Measurements from ENCODE around the gene TAF6.

The TAF6 gene

DNA sequence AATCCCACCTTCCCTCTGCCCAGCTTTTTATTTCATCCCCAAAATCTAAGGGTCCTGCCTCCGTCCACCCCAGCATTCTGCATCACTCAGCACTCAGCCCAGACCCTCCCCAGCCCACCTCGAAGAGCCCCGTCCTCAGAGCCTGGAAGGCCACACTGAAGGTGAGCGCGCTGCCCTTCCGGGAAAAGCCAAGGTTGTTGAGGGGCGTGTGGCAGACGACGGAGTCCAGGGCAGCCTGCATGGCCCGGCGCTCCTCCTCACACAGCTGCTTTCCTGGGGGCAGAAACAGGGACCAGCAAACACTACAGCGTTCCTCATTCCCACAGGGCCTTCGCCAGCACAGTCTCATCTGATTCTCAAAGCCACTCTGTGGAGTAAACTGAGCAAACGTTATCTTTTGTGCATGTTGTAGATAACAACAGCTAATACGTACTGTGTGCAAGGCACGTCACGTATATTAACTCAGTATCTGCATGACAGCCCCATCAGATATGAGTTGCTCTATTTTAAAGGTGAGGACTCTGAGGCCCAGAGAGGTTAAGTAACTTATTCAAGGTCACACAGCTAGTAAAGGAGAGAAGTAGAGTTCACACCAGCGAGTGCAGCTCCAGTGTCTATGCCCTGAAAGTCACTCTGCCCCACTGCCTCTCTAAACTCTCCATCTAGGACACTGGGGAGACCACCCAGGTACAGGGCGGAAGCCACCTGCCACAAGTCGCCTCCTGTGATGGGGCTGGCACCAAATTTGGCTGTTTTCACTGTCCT lies 36.6 kb upstream of the TAF6 start:
- TF ChIP-seq, protein P1, sequence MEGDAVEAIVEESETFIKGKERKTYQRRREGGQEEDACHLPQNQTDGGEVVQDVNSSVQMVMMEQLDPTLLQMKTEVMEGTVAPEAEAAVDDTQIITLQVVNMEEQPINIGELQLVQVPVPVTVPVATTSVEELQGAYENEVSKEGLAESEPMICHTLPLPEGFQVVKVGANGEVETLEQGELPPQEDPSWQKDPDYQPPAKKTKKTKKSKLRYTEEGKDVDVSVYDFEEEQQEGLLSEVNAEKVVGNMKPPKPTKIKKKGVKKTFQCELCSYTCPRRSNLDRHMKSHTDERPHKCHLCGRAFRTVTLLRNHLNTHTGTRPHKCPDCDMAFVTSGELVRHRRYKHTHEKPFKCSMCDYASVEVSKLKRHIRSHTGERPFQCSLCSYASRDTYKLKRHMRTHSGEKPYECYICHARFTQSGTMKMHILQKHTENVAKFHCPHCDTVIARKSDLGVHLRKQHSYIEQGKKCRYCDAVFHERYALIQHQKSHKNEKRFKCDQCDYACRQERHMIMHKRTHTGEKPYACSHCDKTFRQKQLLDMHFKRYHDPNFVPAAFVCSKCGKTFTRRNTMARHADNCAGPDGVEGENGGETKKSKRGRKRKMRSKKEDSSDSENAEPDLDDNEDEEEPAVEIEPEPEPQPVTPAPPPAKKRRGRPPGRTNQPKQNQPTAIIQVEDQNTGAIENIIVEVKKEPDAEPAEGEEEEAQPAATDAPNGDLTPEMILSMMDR (conservative IDR thresholded peaks at IDR 0.05; ENCODE audit: low read length) = no peak
- DNase-seq (ENCODE audit: low read depth) = no peak

DNA sequence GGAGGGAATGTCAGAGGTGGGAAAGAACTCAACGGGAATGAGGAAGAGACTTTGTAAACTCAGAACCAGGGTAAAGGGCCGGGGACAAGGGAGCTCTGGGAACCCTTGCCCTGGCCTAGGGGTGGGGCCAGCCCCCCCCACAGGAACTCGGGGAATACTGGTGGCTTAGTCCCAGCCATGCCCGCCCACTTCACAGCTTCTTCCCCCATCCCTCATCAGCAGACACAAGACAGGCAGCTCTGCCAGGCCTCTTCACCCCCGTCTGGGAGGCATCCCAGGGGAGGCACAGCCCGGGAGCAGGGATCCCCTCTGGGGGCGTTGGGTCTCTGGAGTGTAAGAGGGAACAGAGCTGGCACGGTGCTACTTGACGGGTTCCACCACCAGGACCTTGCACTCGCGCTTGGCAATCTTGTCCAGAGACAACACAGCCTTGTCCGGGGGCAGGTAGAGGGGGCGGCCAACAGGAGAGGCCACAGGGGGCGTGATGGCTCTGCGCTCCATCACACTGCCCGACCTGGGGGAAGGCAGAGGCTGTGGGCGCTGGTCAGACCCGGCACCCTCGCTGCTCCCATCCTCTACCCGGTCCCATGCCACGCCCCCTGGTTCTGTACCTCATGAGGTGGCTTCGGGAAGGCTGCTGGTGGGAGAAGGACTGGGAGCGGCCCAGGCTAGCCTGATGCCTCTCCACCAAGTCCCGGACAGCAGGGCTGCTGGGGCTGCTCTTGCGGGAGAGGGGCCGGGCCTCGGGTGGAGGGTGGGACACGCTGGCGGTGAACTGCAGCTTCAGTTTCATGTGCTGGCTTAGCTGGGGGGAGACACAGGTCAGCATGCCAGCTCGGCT lies 35.7 kb upstream of the TAF6 start:
- no peak overlapping the region for H3K4me3 ChIP-seq (ENCODE audit: low read length)
- no peak for DNase-seq (ENCODE audit: low read depth)
- TF ChIP-seq, protein P1 (conservative IDR thresholded peaks at IDR 0.05; ENCODE audit: low read length) = no peak

More for the DNA sequence above, 36.6 kb upstream of the TAF6 start:
- no peak overlapping the region for H3K4me3 ChIP-seq (ENCODE audit: low read length)

DNA sequence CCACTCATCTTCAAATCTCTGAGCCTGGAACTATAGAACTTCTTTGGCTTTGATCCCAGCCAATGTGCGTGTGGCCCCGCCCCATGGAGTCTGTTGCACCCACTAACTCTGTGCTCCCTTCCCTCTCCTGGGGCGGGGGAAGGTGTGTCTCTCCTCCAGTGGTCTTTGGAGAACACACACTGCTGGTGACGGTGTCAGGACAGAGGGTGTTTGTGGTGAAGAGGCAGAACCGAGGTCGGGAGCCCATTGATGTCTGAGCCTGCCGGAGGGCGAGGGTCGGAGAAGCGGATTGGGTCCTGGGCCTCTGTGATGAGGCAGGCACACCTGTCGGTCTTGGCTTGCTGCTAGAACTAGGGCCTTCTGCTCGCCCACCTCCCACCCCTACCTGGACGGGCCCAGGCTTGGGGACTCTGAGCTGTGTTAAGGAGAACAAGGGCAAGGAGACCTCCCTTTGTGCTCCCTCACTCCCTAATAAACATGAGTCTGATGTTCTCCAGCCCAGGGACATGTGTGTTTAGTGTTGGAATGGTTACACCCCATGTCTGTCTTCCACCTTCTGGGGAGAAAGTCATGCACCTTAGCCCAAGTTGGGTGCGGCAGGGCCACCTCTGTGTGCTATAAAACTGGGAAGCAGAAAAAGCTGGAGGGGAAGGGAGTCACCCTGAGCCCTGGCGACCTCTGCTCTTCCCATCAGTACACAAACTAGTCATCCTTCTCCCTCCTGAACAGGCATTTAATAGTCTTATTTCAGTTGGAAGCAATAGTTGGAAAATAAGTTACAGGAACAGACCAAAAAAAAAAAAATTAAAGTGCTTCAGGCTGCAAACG lies 34.8 kb upstream of the TAF6 start:
- TF ChIP-seq, protein P1 (conservative IDR thresholded peaks at IDR 0.05; ENCODE audit: low read length) = no peak
- no peak for DNase-seq (ENCODE audit: low read depth)
- no peak overlapping the region for H3K4me3 ChIP-seq (ENCODE audit: low read length)

DNA sequence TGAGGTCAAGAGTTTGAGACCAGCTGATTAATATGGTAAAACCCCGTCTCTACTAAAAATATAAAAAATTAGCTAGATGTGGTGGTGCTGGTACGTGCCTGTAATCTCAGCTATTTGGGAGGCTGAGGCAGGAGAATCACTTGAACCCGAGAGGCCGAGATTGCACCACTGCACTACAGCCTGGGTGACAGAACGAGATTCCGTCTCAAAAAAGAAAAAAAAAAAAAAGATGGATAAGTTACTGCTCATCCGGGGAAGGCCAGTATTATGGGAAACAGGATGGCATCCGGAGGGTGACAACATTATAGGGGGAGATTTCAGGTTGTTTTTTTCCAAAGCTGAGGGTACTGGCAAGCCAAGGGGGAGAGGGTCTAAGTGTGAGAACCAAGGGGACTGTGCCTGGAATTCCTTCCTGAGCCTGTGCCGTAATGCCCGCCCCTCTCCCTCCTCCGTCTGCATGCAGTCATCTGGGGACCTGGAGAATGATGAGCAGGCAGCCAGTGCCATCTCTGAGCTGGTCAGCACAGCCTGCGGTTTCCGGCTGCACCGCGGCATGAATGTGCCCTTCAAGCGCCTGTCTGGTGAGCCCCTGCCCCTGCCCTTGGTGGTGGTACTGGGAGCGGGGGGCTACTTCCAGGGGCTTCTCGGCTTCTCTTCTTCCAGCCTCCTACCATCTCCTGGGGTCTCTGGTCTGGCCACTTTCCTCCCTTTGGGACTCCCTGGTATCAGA lies 33.9 kb upstream of the TAF6 start:
- DNase-seq (ENCODE audit: low read depth) = no peak
- H3K4me3 ChIP-seq (ENCODE audit: low read length) = no peak overlapping the region
- TF ChIP-seq, protein P1 (conservative IDR thresholded peaks at IDR 0.05; ENCODE audit: low read length) = no peak

DNA sequence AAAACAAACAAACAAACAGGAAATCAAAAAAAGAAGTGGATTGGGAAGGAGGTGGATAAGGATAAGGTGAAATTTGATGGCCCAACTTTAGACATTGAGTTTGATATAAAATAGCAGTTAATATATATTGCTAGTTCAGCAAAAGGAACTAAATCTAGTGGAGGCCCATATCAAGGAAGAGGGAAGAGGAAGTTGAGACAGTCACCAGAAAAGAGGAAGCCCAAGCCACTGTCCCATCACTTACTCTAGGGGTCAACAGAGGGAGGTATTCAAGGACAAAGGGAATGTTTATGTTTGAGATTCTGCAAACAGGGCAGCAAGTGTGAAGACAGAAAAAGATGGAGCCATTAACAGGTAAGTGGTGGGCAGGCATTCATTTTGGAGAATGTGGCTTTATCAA lies 33.2 kb upstream of the TAF6 start:
- no peak overlapping the region for H3K4me3 ChIP-seq (ENCODE audit: low read length)
- DNase-seq (ENCODE audit: low read depth) = no peak
- TF ChIP-seq, protein P1 (conservative IDR thresholded peaks at IDR 0.05; ENCODE audit: low read length) = no peak

DNA sequence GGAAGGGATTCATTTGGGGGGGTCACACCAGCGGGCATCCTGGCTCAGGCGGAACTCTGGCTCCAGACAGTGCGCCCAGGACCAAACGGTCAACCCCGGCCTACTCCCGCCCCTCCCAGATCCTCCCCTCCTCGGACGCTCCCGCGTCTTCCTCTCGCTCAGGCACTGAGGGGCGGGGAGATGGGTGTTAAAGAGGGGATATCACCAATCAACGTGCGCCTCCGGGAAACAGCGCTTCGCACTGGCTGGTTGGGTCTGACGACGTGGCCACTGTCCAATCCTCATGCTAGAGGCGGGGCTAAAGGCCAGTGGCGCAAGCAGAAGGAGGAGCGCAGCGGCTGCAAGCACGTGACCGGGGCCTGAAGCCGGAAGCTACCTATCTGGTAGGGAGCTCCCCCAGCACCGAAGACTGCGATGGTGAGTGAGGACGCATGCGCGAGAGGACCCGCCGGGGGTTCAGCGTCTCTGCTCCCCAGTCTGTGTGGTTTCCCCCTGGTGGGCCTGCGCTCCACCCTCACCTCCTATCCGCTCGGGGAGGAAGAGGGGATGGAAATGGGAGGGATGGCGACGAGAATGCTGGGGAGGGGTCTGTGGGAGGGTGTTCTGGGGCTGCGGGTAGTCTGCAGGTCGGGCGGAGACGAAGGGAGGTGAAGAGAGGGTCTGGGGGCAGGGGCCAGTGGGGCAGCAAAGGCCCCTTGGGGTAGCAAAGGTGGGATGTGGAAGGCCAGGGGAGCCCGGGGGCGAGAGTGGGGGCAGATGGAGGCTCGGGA lies 29.6 kb upstream of the TAF6 start, which contains the start of gene LAMTOR4:
Gene LAMTOR4, plus strand, starts transcription at position 360 of the 770 bp plus-strand sequence. Its CDS starts 55 bp downstream, at position 415.
- peak; percentile 99 for DNase-seq (ENCODE audit: low read depth)
- peak within 1 kb of the TSS; percentile 100 for H3K4me3 ChIP-seq (ENCODE audit: low read length)
- TF ChIP-seq, protein P1 (conservative IDR thresholded peaks at IDR 0.05; ENCODE audit: low read length) = no peak
